HepG2 (cell line): ENCODE results near the gene IGDCC3. TPM values are rescaled to one million over a fixed set of nuclear protein-coding genes. Genes with fewer than 3 reads are reported as not detected.

Source experiments
- DPF2 ChIP-seq: sonication (generic); formaldehyde crosslinking; IDR thresholded peaks from 2 replicates; pipeline ENCODE4 v1.4.0; 2020; ENCODE audit warnings: mild to moderate bottlenecking, low read depth, missing genetic modification reagents, borderline replicate concordance
- DRAP1 ChIP-seq: IDR thresholded peaks from 2 replicates; pipeline ENCODE4 v1.6.1; 2016; ENCODE audit warnings: missing genetic modification reagents, missing compliant biosample characterization
- EEA1 ChIP-seq: sonication (generic); formaldehyde crosslinking; IDR thresholded peaks from 2 replicates; pipeline ENCODE4 v1.5.1; 2020; ENCODE audit warnings: mild to moderate bottlenecking, missing genetic modification reagents, borderline replicate concordance
- HNRNPH1 ChIP-seq: fragments of 200-400 bp; formaldehyde crosslinking; optimal IDR thresholded peaks from 2 replicates; pipeline ENCODE3; 2017; ENCODE audit warnings: mild to moderate bottlenecking, low read depth, low read length
- IRF2 ChIP-seq: IDR thresholded peaks from 2 replicates; pipeline ENCODE4 v1.6.1; 2018; ENCODE audit warnings: missing genetic modification reagents, missing compliant biosample characterization
- KAT8 ChIP-seq: IDR thresholded peaks from 2 replicates; pipeline ENCODE4 v1.6.1; 2016; ENCODE audit warnings: missing genetic modification reagents, missing compliant biosample characterization
- RERE ChIP-seq: IDR thresholded peaks from 2 replicates; pipeline ENCODE4 v1.6.1; 2016; ENCODE audit warnings: low read depth, missing genetic modification reagents, missing compliant biosample characterization
- STAG1 ChIP-seq: sonication (generic); formaldehyde crosslinking; IDR thresholded peaks from 2 replicates; pipeline ENCODE4 v1.4.0; 2020; ENCODE audit warnings: missing genetic modification reagents
- TERF1 ChIP-seq: sonication (generic); formaldehyde crosslinking; IDR thresholded peaks from 2 replicates; pipeline ENCODE4 v1.8.0; 2022; ENCODE audit warnings: mild to moderate bottlenecking, missing genetic modification reagents, moderate library complexity
- TFE3 ChIP-seq: IDR thresholded peaks from 2 replicates; pipeline ENCODE4 v1.6.1; 2016
- THYN1 ChIP-seq: sonication (generic); formaldehyde crosslinking; IDR thresholded peaks from 2 replicates; pipeline ENCODE4 v1.8.1; 2023; ENCODE audit warnings: low read depth, mild to moderate bottlenecking, moderate library complexity, missing genetic modification reagents, borderline replicate concordance
- ZFP41 ChIP-seq: sonication (generic); formaldehyde crosslinking; IDR thresholded peaks from 2 replicates; pipeline ENCODE4 v1.4.0; 2020; ENCODE audit warnings: mild to moderate bottlenecking, missing genetic modification reagents, borderline replicate concordance
- ZFY ChIP-seq: sonication (generic); formaldehyde crosslinking; IDR thresholded peaks from 2 replicates; pipeline ENCODE4 v1.4.0; 2020; ENCODE audit warnings: missing genetic modification reagents
- ZNF232 ChIP-seq: sonication (generic); formaldehyde crosslinking; IDR thresholded peaks from 2 replicates; pipeline ENCODE4 v1.4.0; 2020; ENCODE audit warnings: missing genetic modification reagents, borderline replicate concordance
- ZNF260 ChIP-seq: sonication (generic); formaldehyde crosslinking; IDR thresholded peaks from 2 replicates; pipeline ENCODE4 v1.4.0; 2020; ENCODE audit warnings: missing genetic modification reagents, low read depth, mild to moderate bottlenecking, borderline replicate concordance
- ZNF263 ChIP-seq: sonication (generic); formaldehyde crosslinking; IDR thresholded peaks from 2 replicates; pipeline ENCODE4 v1.4.0; 2020; ENCODE audit warnings: missing genetic modification reagents
- ZNF3 ChIP-seq: IDR thresholded peaks from 2 replicates; pipeline ENCODE4 v1.7.0; 2017; ENCODE audit warnings: inconsistent platforms
- ZNF552 ChIP-seq: sonication (generic); formaldehyde crosslinking; IDR thresholded peaks from 2 replicates; pipeline ENCODE4 v1.9.0; 2022; ENCODE audit warnings: missing genetic modification reagents, mild to moderate bottlenecking, borderline replicate concordance
- ZNF557 ChIP-seq: sonication (generic); formaldehyde crosslinking; IDR thresholded peaks from 2 replicates; pipeline ENCODE4 v1.4.0; 2020; ENCODE audit warnings: missing genetic modification reagents
- ZNF704 ChIP-seq: sonication (generic); formaldehyde crosslinking; IDR thresholded peaks from 2 replicates; pipeline ENCODE4 v1.8.1; 2023; ENCODE audit warnings: mild to moderate bottlenecking, inconsistent platforms, moderate library complexity, missing genetic modification reagents, borderline replicate concordance
- polyA plus RNA-seq, 8 experiments: library from polyadenylated mRNA; depleted of rRNA in 3 of 8; stranded (reverse) in 7 of 8; unstranded in 1 of 8; fragments of >200 nt; fragmentation: Illumina TruSeq in 4 of 8; extraction: Trizol in 4 of 8; gene quantifications; 2 replicates each; pipeline versions ENCODE4 v1.2.1 to v1.2.3, GENCODE V29; 2011 to 2016; ENCODE audit warnings: low read depth in 4 of 8, missing spikeins in 1 of 8, mixed read lengths in 1 of 8; ENCODE audit not compliant: insufficient read depth in 1 of 8
- total RNA-seq, 5 experiments: library from RNA; depleted of rRNA; stranded (reverse); fragments of >200 nt; fragmentation: Illumina TruSeq; extraction: Trizol; gene quantifications; 2 replicates each; pipeline ENCODE4 v1.2.3, GENCODE V29; 2016; ENCODE audit warnings: low read depth in 1 of 5

The IGDCC3 gene
- total and polyA plus RNA-seq, 2 of the 13 experiments (the other 11 are each of a cell fraction or from before 2014, with no cell fraction given), result 30.1 to 51.8 TPM

- TF ChIP-seq HNRNPH1 (no peak), STAG1 (CRISPR knock-in tag) (0 out of 2 replicates have a peak, but pooled peaks have one; percentile 19), ZFP41 (no peak), ZNF704 (CRISPR knock-in tag) (no peak), DRAP1 (CRISPR knock-in tag) (peak; percentile 99), THYN1 (no peak), IRF2 (CRISPR knock-in tag) (peak; percentile 94; the same call in 1 of the 2 replicates), TERF1 (CRISPR knock-in tag) (no peak), ZNF232 (CRISPR knock-in tag) (0 out of 2 replicates have a peak, but pooled peaks have one; percentile 82), ZFY (CRISPR knock-in tag) (peak; percentile 35; the same call in 1 of the 2 replicates), TFE3 (CRISPR knock-in tag) (peak; percentile 68), EEA1 (CRISPR knock-in tag) (no peak), RERE (peak; percentile 46; the same call in 1 of the 2 replicates), ZNF263 (CRISPR knock-in tag) (no peak), ZNF557 (CRISPR knock-in tag) (peak; percentile 12; the same call in 1 of the 2 replicates), ZNF260 (no peak), ZNF3 (CRISPR knock-in tag) (no peak), KAT8 (CRISPR knock-in tag) (peak; percentile 87), ZNF552 (CRISPR knock-in tag) (no peak), DPF2 (no peak)
Measured at GRCh38 chr15:65304381-65305149, 73.2 kb downstream of the IGDCC3 start, which contains the start of gene RNU5B-1 (continued).
